ENCODE data around the gene DDX10.

DDX10 gene

GRCh38 chr11:108938604-108939003, 273.7 kb downstream of the DDX10 start:
- no peak for DNase-seq (ENCODE audit: low read depth in 2 of 2)

GRCh38 chr11:108939135-108939534, 274.3 kb downstream of the DDX10 start:
- DNase-seq (ENCODE audit: low read depth in 2 of 2), result no peak

GRCh38 chr11:108943853-108944252, 279.0 kb downstream of the DDX10 start:
- DNase-seq (ENCODE audit: low read depth in 2 of 2), result no peak

- no peak for DNase-seq (ENCODE audit: low read depth in 2 of 2)
Observed at GRCh38 chr11:108944471-108945178, 279.8 kb downstream of the DDX10 start.

- DNase-seq (ENCODE audit: low read depth in 2 of 2), result no peak
Observed at GRCh38 chr11:108945341-108945740, 280.5 kb downstream of the DDX10 start.

GRCh38 chr11:108947654-108948570, 283.0 kb downstream of the DDX10 start:
- no peak for DNase-seq (ENCODE audit: low read depth in 2 of 2)

GRCh38 chr11:108958368-108959104, 293.7 kb downstream of the DDX10 start:
- DNase-seq (ENCODE audit: low read depth in 2 of 2), result no peak

- DNase-seq (ENCODE audit: low read depth in 2 of 2), result no peak
Observed at GRCh38 chr11:108959105-108959761, 294.4 kb downstream of the DDX10 start.

GRCh38 chr11:108959874-108960273, 295.0 kb downstream of the DDX10 start:
- no peak for DNase-seq (ENCODE audit: low read depth in 2 of 2)

GRCh38 chr11:108960501-108960900, 295.6 kb downstream of the DDX10 start:
- DNase-seq (ENCODE audit: low read depth in 2 of 2), result no peak

- no peak for DNase-seq (ENCODE audit: low read depth in 2 of 2)
Observed at GRCh38 chr11:108961095-108961494, 296.2 kb downstream of the DDX10 start.

- DNase-seq (ENCODE audit: low read depth in 2 of 2), result no peak
Observed at GRCh38 chr11:108963118-108963517, 298.2 kb downstream of the DDX10 start.

- no peak for DNase-seq (ENCODE audit: low read depth in 2 of 2)
Observed at GRCh38 chr11:108965306-108966001, 300.6 kb downstream of the DDX10 start.

- DNase-seq (ENCODE audit: low read depth in 2 of 2), result no peak
Observed at GRCh38 chr11:108966206-108966605, 301.3 kb downstream of the DDX10 start.

GRCh38 chr11:108966978-108967377, 302.1 kb downstream of the DDX10 start:
- DNase-seq (ENCODE audit: low read depth in 2 of 2), result no peak

GRCh38 chr11:108967571-108967970, 302.7 kb downstream of the DDX10 start:
- no peak for DNase-seq (ENCODE audit: low read depth in 2 of 2)

- DNase-seq (ENCODE audit: low read depth in 2 of 2), result no peak
Observed at GRCh38 chr11:108970221-108970991, 305.5 kb downstream of the DDX10 start.

- no peak for DNase-seq (ENCODE audit: low read depth in 2 of 2)
Observed at GRCh38 chr11:108973402-108974162, 308.7 kb downstream of the DDX10 start.

GRCh38 chr11:108975026-108975425, 310.2 kb downstream of the DDX10 start:
- DNase-seq (ENCODE audit: low read depth in 2 of 2), result no peak
